K562 (cell line): ENCODE results near the gene EFCAB7.

Experiments
- CEBPG ChIP-seq, 3 experiments: fragments of 200-800 bp in 1 of 3; sonication (Bioruptor generic) in 1 of 3; sonication (generic) in 1 of 3; formaldehyde crosslinking in 1 of 3; IDR thresholded peaks in 2 of 3; conservative IDR thresholded peaks in 1 of 3; 2 replicates each; pipeline versions ENCODE4 v1.6.1 to v1.8.0; 2016 to 2022; ENCODE audit warnings: missing compliant biosample characterization in 2 of 3, missing genetic modification characterization in 2 of 3, mild to moderate bottlenecking in 1 of 3, missing genetic modification reagents in 1 of 3
- EP300 ChIP-seq: IDR thresholded peaks from 2 replicates; pipeline ENCODE4 v1.6.1; 2012; ENCODE audit warnings: low read length, improper control_type of control experiment
- KDM1A ChIP-seq, 2 experiments: fragments of 450-650 bp; IDR thresholded peaks; 2 replicates each; pipeline ENCODE4 v1.6.1; 2016; ENCODE audit warnings: mild to moderate bottlenecking in 2 of 2
- MAX ChIP-seq: sonication (generic); formaldehyde crosslinking; IDR thresholded peaks from 2 replicates; pipeline ENCODE4 v1.9.0; 2022; ENCODE audit warnings: mild to moderate bottlenecking, missing genetic modification reagents
- POLR2A ChIP-seq: fragments of 450-650 bp; conservative IDR thresholded peaks from 2 replicates; pipeline ENCODE4 v1.6.1; 2016
- RAD21 ChIP-seq, 2 experiments: fragments of 250-450 bp in 1 of 2; fragments of 450-650 bp in 1 of 2; sonication (Bioruptor Pico) in 1 of 2; formaldehyde crosslinking in 1 of 2; IDR thresholded peaks in 1 of 2; conservative IDR thresholded peaks in 1 of 2; 2 replicates each; pipeline versions ENCODE4 v1.4.0 to v1.8.0; 2020 to 2022; ENCODE audit warnings: mild to moderate bottlenecking in 2 of 2, moderate library complexity in 1 of 2
- SAFB ChIP-seq: fragments of 200-400 bp; formaldehyde crosslinking; IDR thresholded peaks from 2 replicates; pipeline ENCODE4 v1.6.1; 2017; ENCODE audit warnings: low read depth, low read length, borderline replicate concordance
- ZFP30 ChIP-seq: fragments of 250-450 bp; sonication (Bioruptor Pico); IDR thresholded peaks from 2 replicates; pipeline ENCODE4 v1.8.0; 2022; ENCODE audit warnings: moderate library complexity, mild to moderate bottlenecking, inconsistent platforms, borderline replicate concordance
- ZNF121 ChIP-seq: sonication (generic); formaldehyde crosslinking; conservative IDR thresholded peaks from 2 replicates; pipeline ENCODE4 v1.8.0; 2022; ENCODE audit warnings: missing genetic modification reagents
- ZNF507 ChIP-seq: conservative IDR thresholded peaks from 2 replicates; pipeline ENCODE4 v1.6.1; 2017; ENCODE audit warnings: missing genetic modification characterization, missing compliant biosample characterization
- ZNF584 ChIP-seq: fragments of 200-800 bp; sonication (Bioruptor generic); IDR thresholded peaks from 2 replicates; pipeline ENCODE4 v1.6.1; 2016; ENCODE audit warnings: low read depth, mild to moderate bottlenecking, missing genetic modification characterization, missing compliant biosample characterization
- TF ChIP-seq, protein P1 (sequence below): sonication (generic); formaldehyde crosslinking; IDR thresholded peaks from 2 replicates; pipeline ENCODE4 v1.8.0; 2022; ENCODE audit warnings: missing genetic modification reagents, mild to moderate bottlenecking, borderline replicate concordance

DNA sequence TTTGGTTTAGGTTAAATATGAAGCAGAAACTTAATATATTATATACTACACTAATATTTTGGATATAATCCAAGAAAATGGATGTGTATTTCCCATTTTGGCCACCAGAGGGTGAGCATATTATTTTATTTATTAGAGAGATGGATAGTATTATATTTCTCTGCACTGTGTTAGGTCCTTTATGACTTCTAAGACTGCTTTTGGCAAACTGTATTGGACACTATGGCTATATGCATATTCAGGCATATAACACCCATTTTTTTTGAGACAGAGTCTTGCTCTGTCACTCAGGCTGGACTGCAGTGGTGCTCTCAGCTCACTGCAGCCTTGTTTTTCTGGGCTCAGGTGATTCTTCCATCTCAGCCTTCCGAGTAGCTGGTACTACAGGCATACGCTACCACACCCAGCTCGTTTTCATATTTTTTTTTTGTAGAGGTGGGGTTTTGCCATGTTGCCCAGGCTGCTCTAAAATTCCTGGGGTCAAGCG lies 52.1 kb downstream of the EFCAB7 start:
- TF ChIP-seq RAD21 (CRISPR knock-in tag; conservative IDR thresholded peaks at IDR 0.05 in 1 of 2, IDR thresholded peaks at IDR 0.05 in 1 of 2): no peak
- no peak for TF ChIP-seq MAX
- TF ChIP-seq ZNF584 (CRISPR knock-in tag): no peak
- TF ChIP-seq SAFB: no peak
- no peak for TF ChIP-seq CEBPG (CRISPR knock-in tag; IDR thresholded peaks at IDR 0.05)
- TF ChIP-seq CEBPG (tag; conservative IDR thresholded peaks at IDR 0.05 in 1 of 2, IDR thresholded peaks at IDR 0.05 in 1 of 2): no peak
- TF ChIP-seq ZNF507 (tag): no peak
- no peak for TF ChIP-seq EP300
- TF ChIP-seq, protein P1, sequence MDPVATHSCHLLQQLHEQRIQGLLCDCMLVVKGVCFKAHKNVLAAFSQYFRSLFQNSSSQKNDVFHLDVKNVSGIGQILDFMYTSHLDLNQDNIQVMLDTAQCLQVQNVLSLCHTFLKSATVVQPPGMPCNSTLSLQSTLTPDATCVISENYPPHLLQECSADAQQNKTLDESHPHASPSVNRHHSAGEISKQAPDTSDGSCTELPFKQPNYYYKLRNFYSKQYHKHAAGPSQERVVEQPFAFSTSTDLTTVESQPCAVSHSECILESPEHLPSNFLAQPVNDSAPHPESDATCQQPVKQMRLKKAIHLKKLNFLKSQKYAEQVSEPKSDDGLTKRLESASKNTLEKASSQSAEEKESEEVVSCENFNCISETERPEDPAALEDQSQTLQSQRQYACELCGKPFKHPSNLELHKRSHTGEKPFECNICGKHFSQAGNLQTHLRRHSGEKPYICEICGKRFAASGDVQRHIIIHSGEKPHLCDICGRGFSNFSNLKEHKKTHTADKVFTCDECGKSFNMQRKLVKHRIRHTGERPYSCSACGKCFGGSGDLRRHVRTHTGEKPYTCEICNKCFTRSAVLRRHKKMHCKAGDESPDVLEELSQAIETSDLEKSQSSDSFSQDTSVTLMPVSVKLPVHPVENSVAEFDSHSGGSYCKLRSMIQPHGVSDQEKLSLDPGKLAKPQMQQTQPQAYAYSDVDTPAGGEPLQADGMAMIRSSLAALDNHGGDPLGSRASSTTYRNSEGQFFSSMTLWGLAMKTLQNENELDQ (CRISPR knock-in tag): no peak
- no peak for TF ChIP-seq KDM1A (IDR thresholded peaks at IDR 0.05)
- no peak for TF ChIP-seq ZFP30 (CRISPR knock-in tag)
- TF ChIP-seq POLR2A: no peak
- TF ChIP-seq ZNF121 (CRISPR knock-in tag): no peak
